Body of pancreas (tissue), 4 donors: ENCODE measurements around the gene STX17. TPM values are rescaled to one million over a fixed set of nuclear protein-coding genes. Genes with fewer than 3 reads are reported as not detected.
"Not testable (repeated sequence)": the region's sequence is repeated elsewhere in the genome, so short reads cannot be mapped to it uniquely, and the experiment has no call there.

Experiments used
- ATAC-seq: fragments of 150-250 bp; one replicate; pipeline ENCODE4 v1.9.1; 2016
- DNase-seq, 4 donors: peaks; one replicate each; pipeline ENCODE4 v3.0.0-alpha.2; 2019
- H3K27ac ChIP-seq, 4 donors: fragments of 200-600 bp; sonication (generic); 1 replicate in 3 of 4; 2 replicates in 1 of 4; pipeline versions ENCODE4 v1.5.1 to v1.6.1; 2016 to 2019; ENCODE audit warnings: mild to moderate bottlenecking in 1 of 4, mixed read lengths in 1 of 4, moderate library complexity in 1 of 4
- H3K27me3 ChIP-seq, 2 donors: fragments of 200-600 bp; sonication (generic); one replicate each; pipeline ENCODE4 v1.6.0; 2016; ENCODE audit warnings: mild to moderate bottlenecking in 1 of 2
- H3K36me3 ChIP-seq, 2 donors: fragments of 200-600 bp; sonication (generic); replicated peaks in 1 of 2; 2 replicates each; pipeline ENCODE4 v1.5.1; 2016; ENCODE audit warnings: low read depth in 2 of 2; ENCODE audit not compliant: insufficient read depth in 1 of 2
- H3K4me1 ChIP-seq: fragments of 200-600 bp; sonication (generic); one replicate; pipeline ENCODE4 v1.6.0; 2016
- H3K4me3 ChIP-seq, 2 donors: fragments of 200-600 bp; sonication (generic); 1 replicate in 1 of 2; 2 replicates in 1 of 2; pipeline ENCODE4 v1.5.1; 2016 to 2019
- H3K9me3 ChIP-seq, 3 donors: fragments of 200-600 bp; sonication (generic); 1 replicate in 2 of 3; 2 replicates in 1 of 3; pipeline ENCODE4 v1.5.1; 2016
- POLR2A ChIP-seq, 3 donors: fragments of 450-650 bp; IDR thresholded peaks; one replicate each; pipeline ENCODE4 v1.6.1; 2016; ENCODE audit warnings: antibody characterized with exemption in 3 of 3, mild to moderate bottlenecking in 2 of 3
- WGBS, 2 donors: methylation state at CpG; one replicate each; pipeline ENCODE4 v1.1.5; 2017; 5-methylcytosine and 5-hydroxymethylcytosine counted together
- intact Hi-C: fragments of 100-400 bp; cut with DNase I; formaldehyde crosslinking; loops from one replicate; pipeline ENCODE4 v1.15.1; 2023
- total RNA-seq, 2 donors: library from RNA; depleted of rRNA; stranded (reverse); fragments of >200 nt; gene quantifications; one replicate each; pipeline ENCODE4 v1.1.0, GENCODE V29; 2016
- TF ChIP-seq, protein P1 (sequence below), 7 experiments: fragments of 450-650 bp in 4 of 7; fragments of 200-600 bp in 3 of 7; sonication (generic) in 3 of 7; IDR thresholded peaks; one replicate each; pipeline ENCODE4 v1.5.1; 2016 to 2019; ENCODE audit warnings: antibody characterized with exemption in 7 of 7

STX17 gene
- total RNA-seq = 10 to 100 TPM; 29.8 to 73.2 TPM

DNA sequence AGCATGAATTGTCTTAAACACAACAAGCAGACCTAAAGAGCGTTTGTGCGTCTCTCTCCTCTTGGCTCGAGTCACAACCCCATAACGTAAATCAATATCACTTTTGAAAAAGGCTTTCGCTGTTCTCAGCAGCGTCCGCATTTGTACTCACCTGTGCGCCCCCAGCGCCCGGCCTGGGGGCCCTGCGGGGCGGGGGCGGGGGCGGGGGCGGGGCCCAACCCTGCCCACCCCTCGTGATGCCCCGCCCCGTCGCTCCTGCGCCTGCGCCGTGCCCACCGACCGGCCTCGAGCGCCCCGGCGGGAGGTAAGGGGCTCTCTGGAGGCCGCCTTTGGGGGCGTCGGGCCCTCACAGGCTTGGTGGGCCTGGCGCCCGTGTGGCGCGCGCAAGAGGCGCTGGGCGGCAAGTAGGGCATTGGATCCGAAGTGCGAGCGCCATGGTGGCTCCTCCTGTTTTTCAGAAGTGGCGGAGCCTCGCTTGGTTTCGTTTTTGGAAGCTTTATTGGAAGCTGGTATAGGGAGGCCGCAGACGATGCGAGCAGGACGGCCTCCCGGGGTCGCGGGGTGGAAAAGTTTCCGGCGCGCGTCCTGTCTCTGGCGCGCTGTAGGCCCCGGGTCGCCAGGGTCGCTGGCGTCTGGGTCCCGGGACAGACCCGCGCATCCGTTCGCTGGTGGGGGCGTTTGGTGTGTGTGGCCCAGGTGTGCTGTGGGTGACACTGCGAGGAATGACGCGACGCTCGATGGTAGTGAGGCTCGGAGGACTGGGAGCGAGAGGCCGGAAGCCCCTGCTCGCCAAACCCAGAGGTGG, at the start of gene STX17:
STX17 (plus strand) TSS at position 252 of the 805 bp plus-strand sequence. CDS start 8,586 bp downstream, outside the sequence.
- peak; percentile 89 for ATAC-seq
- intact Hi-C loops = loop anchor here (10.0 kb wide), 1 partner anchor 82 kb away; the partner anchor contains the start of gene NR4A3
- TF ChIP-seq, protein P1, sequence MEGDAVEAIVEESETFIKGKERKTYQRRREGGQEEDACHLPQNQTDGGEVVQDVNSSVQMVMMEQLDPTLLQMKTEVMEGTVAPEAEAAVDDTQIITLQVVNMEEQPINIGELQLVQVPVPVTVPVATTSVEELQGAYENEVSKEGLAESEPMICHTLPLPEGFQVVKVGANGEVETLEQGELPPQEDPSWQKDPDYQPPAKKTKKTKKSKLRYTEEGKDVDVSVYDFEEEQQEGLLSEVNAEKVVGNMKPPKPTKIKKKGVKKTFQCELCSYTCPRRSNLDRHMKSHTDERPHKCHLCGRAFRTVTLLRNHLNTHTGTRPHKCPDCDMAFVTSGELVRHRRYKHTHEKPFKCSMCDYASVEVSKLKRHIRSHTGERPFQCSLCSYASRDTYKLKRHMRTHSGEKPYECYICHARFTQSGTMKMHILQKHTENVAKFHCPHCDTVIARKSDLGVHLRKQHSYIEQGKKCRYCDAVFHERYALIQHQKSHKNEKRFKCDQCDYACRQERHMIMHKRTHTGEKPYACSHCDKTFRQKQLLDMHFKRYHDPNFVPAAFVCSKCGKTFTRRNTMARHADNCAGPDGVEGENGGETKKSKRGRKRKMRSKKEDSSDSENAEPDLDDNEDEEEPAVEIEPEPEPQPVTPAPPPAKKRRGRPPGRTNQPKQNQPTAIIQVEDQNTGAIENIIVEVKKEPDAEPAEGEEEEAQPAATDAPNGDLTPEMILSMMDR (IDR thresholded peaks at IDR 0.05) = peak in 1 of 7 experiments; percentile 4
- peak; percentile 82 to 93 (median 90) for TF ChIP-seq POLR2A (IDR thresholded peaks at IDR 0.05)
- Histone ChIP-seq H3K27ac (peak within 1 kb of the TSS; percentile 94 to 100 (median 98)), H3K9me3 (no peaks in the 10 kb centered on the region), H3K4me1 (peaks cover 18% of the 10 kb centered on the region), H3K4me3 (peak within 1 kb of the TSS; percentile 47 to 91), H3K36me3 (no peaks in the 10 kb centered on the region), H3K27me3 (no peaks in the 10 kb centered on the region)
- DNase-seq = peak; percentile 75 to 84 (median 77)
- WGBS, 2 donors = 0% methylated on average over 10 to 76 of the region's 76 CpGs

- ATAC-seq, H3K4me1 ChIP-seq, intact Hi-C loops, DNase-seq, H3K27me3 ChIP-seq, H3K4me3 ChIP-seq, H3K27ac ChIP-seq, H3K36me3 ChIP-seq, H3K9me3 ChIP-seq: not testable (repeated sequence)
- 97 to 98% methylated on average over 3 of the region's 3 CpGs for WGBS, 2 donors
Observed at GRCh38 chr9:99857576-99857975, 48.9 kb upstream of the STX17 start.

- TF ChIP-seq, protein P1 (IDR thresholded peaks at IDR 0.05) = no peak
- TF ChIP-seq POLR2A (IDR thresholded peaks at IDR 0.05) = no peak
- Histone ChIP-seq H3K36me3 (no peaks in the 10 kb centered on the region), H3K9me3 (no peaks in the 10 kb centered on the region), H3K27me3 (no peaks in the 10 kb centered on the region), H3K4me3 (no peak overlapping the region), H3K27ac (no peak overlapping the region), H3K4me1 (no peaks in the 10 kb centered on the region)
- intact Hi-C loops = no loop called here
- ATAC-seq = no peak
- DNase-seq = no peak
- WGBS, 2 donors = 85 to 95% methylated on average over 3 of the region's 3 CpGs
Observed at GRCh38 chr9:99858087-99858486, 48.4 kb upstream of the STX17 start.

DNA sequence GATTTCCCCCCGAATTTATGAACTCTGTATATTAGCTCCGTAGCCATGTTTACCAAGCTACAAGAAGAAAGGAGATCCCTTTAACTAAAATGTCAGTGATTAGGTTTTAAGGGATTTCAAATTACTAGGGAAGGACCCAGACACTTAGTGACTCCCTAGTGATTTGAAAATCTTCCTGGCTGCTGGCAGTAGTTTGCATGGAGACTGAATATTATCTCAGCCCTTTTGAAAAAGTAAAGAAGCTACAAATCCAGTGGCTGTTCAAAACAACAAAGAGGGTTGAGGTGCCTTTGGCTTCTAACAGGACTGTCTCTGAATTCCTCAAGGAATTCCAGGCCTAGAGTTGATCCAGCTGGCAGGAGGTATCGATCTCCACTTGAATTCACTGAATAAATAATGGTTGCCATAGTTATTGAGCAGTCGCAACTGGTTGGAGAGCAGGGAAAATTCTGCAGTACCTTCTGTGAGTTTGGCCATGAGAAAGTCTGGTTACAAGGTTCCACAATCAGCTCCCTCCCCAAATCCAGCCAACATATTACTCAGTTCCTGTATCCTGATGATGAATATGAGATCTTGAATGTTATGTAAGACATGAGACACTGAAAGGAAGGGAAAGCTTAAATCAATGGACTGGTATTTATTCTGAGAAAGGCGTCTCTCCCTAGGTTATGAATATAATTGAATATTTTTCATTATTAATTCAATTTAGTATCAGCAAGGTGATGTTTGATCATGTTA, 47.0 kb upstream of the STX17 start:
- Histone ChIP-seq H3K36me3 (no peaks in the 10 kb centered on the region), H3K4me3 (no peak overlapping the region), H3K27me3 (no peaks in the 10 kb centered on the region), H3K9me3 (no peaks in the 10 kb centered on the region), H3K4me1 (no peaks in the 10 kb centered on the region), H3K27ac (no peak overlapping the region)
- no peak for DNase-seq
- no peak for TF ChIP-seq POLR2A (IDR thresholded peaks at IDR 0.05)
- TF ChIP-seq, protein P1 (IDR thresholded peaks at IDR 0.05) = no peak
- intact Hi-C loops = no loop called here
- no peak for ATAC-seq
- 52 to 54% methylated on average over 5 of the region's 5 CpGs for WGBS, 2 donors

GRCh38 chr9:99860266-99860665, 46.2 kb upstream of the STX17 start:
- WGBS, 2 donors = 62 to 76% methylated on average over 1 of the region's 1 CpG
- H3K4me3 ChIP-seq = no peak overlapping the region
- no peaks in the 10 kb centered on the region for H3K4me1 ChIP-seq
- intact Hi-C loops = no loop called here
- ATAC-seq (no peak), DNase-seq (no peak)
- H3K9me3 ChIP-seq = no peaks in the 10 kb centered on the region
- no peaks in the 10 kb centered on the region for H3K27me3 ChIP-seq
- TF ChIP-seq, protein P1 (IDR thresholded peaks at IDR 0.05) = no peak
- TF ChIP-seq POLR2A (IDR thresholded peaks at IDR 0.05) = no peak
- H3K36me3 ChIP-seq = no peaks in the 10 kb centered on the region
- no peak overlapping the region for H3K27ac ChIP-seq
